GM18511 (cell line): ENCODE results near the gene TP53I3.
"Not testable (repeated sequence)": the region's sequence is repeated elsewhere in the genome, so short reads cannot be mapped to it uniquely, and the experiment has no call there.

Experiments used
- ATAC-seq: cut with Tn5 transposase; IDR thresholded peaks from one replicate; pipeline ENCODE4 v1.9.1; 2021; ENCODE audit warnings: mild to moderate bottlenecking, moderate library complexity; ENCODE audit not compliant: unreplicated experiment

Gene TP53I3, protein sequence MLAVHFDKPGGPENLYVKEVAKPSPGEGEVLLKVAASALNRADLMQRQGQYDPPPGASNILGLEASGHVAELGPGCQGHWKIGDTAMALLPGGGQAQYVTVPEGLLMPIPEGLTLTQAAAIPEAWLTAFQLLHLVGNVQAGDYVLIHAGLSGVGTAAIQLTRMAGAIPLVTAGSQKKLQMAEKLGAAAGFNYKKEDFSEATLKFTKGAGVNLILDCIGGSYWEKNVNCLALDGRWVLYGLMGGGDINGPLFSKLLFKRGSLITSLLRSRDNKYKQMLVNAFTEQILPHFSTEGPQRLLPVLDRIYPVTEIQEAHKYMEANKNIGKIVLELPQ

DNA sequence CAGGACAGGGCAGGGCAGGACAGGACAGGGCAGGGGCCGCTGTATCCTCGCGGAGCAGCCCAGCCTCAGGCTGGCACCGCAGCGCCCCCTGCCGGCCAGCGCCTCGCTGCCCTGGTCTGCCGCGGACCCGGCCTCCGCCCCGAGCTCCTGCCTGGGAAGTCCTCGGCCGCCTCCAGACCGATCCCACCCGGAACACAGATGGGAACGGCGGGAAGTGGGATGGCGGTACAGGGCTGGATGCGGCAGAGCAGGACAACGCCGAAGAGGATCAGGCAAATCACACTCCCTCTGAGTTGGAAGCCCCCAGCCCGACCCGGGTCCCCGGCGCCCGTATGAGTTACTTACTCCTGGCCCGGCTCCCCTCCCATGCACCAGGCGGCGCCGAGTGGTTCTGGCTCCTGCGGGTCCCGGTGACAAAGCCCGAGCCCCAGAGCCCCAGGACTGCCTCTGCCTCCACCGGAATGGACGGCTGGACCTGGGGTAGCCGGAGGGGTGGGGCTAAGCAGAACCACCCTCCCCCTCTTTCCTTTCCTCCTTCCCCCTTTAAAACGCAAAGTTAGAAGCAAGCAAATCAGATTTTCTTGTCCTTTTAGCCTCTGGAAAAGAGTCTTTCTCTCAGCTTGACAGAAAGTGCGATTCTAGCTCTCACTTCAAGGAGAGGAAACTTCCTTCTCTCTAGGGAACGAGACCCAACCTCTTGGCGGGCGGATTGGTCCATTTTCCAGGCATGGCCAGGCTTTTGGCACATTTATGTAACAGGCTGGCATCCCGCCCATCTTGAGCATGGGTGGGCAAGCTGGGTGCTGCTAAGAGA, at the start of gene TP53I3:
Gene TP53I3 (minus strand): TSS at position 449 of the 814 bp plus-strand sequence. CDS start 508 bp downstream, outside the sequence.
- ATAC-seq: peak; percentile 85

DNA sequence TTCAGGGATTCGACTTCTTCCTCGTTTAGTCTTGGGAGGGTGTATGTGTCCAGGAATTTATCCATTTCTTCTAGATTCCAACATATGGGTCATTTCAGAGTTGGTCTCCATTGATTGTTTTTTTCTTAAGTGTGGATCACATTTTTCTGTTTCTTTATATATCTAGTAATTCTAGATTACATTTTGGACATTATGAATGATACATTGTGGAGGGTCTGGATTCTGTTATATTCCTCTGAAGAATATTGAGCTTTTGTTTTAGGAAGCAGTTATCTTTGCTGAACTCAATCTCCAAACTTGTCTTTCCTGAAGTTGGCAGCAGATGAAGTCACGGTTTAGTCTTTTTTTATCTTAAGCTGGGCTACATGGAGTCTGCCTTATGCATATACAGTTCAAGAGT, 47.9 kb upstream of the TP53I3 start:
- ATAC-seq: no peak

DNA sequence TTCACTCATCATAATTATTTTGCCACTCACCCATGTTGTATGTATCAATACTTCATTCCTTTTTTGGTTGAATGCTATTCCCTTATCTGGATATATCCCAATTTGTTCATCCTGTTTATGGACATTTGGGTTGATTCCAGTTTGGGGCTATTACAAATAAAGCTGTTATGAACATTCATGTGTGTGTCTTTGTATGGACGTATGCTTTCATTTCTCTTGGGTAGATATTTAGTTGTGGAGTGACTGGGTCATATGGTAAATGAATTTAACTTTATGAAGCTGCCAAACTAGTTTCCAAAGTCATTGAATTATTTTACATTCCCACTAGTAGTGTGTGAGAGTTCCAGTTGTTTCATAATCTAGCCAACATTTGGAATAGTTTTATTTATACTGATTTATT, 41.3 kb upstream of the TP53I3 start:
- ATAC-seq: no peak

DNA sequence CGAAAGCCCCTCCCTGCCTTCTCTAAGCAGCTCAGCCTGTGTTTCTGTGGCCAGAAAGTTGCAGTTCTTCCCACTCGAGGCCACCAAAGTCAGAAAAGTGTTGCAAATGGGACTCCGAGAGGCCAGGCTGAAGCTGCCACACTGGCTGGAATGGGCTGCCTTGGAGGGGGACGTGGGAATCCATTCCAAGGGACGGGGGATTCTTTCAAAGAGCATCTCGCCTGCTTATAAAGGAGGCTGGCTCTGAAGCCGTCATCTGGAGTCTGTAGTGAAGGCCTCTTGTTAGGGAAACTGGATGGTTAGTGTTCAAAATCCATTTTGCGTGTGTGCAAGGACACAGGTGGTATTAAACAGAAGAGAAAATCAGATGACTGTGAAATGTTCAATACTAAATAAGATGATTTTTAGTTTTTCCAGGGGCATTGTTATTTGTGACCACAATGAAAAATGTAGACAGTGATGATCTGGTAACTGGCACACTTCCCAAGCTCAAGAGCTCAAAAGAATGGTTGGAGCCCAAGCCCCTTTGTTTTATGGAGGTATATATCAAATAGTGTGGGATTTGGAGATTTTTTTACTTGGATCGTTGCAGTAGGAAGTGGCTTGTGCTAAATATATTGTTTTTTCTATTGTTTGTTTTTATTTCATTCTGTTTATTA, 39.4 kb upstream of the TP53I3 start:
- peak; percentile 15 for ATAC-seq

DNA sequence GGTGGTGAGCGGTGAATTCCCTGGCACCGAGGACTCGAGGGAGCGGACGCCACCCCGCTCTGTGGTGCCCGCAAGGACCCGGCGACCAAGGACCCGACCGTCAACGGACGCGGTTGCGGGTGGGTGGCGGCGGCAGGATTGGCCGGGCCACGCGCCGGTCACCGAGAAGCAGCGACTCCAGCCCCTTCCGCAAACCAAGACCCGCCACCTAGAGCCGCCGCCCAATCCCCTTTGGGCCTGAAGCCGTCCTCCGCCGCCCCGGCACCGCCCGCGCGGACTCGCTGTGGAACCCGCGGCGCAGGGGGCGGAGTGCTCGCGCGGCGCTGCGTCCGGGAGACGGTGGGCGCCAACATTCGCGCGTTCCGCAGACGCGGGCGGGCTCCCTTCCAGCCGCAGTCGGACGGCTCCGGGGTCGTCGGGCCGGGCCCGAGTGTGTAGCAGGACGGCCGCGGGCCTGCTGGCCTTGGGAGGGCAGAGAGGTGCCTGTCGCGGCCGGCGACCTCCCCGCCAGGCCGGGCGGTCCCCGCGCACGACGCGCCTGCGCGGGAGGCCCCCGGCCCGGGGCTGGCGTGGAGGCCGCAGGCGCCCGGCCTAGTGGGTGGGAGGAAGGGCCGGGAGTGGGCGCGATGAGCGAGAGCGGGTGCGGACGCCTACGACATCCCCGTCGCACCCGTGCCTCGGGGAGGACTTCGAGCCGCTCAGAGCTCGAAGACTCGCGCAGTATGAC, 38.7 kb upstream of the TP53I3 start, which contains the start of the genes FAM228B and PFN4:
Gene FAM228B (plus strand): TSS at position 275 of the 727 bp plus-strand sequence. CDS start 893 bp downstream, outside the sequence.
Gene PFN4 (minus strand): TSS at position 140 of the 727 bp plus-strand sequence. CDS start 799 bp downstream, outside the sequence.
- peak; percentile 92 for ATAC-seq

DNA sequence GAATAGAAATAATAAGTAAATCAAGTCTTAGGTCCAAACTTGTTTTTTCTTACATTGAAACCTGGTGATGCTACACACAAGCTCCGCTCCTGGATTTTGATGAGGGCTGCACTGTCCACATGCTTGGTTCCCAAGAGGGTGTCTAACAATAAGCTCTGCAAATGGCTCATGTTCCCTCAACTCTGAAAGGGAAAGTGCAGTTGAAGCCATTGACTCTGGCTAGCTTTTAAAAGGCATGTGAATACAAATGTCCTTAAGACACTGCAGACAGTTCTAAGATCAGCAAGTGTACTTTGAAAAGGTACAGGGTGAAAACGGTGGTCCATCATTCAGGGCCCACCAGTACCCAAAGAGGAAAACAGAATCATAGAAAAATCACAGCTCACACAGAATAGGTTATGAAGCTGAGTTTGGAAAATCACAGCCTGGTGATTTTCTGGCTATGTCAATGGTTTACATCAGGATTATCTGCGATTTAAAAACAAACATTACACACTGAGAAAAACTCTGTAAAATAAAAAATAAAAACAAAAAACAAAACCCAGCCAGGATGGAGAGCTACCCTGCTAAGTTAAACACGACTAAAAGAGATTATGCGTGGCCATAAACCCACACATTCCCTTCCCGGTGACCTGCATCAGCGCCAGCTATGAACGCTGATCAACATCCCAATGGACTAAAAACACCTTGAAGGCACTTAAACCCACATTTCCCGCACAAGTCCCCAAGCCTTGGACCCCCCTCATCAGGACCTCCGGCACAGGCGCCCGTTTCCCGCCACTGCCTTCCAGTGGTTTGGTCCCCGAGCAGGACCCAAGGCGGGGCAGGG, 37.9 kb upstream of the TP53I3 start:
- no peak for ATAC-seq

DNA sequence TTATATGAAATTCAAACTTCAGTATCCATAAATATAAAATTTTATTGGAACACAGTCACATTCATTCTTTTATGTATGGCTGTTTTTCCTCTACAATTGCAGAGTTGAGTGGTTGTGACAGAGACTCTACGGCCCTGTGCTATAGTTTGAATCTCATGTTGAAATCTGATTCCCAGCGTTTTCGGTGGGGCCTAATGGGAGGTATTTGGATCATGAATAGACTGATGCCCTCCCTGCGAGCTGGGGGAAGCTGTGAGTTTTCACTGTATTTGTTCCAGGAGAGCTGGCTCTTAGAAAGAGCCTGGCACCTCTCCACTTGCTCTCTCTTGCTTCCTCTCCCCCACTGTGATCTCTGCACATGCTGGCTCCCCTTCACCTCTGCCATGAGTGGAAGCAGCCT, 36.8 kb upstream of the TP53I3 start:
- ATAC-seq: no peak

DNA sequence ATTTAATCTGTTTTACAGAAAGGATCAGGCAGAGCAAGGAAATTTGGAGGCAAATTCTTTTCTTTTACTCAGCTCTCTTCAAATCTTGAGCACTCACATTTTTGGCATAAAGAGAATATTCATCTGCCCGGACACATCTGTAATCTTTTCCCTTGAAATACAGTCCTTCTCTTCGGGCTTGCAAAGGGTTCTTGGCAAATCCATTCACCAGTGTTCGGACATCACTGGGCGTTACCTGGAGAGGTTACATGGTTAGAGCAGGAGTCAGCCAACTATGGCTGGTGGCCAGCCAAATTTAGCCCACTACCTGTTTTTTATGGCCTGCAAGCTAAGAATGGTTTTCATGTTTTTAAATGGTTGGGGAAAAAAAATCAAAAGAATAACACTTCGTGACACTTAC, 36.4 kb upstream of the TP53I3 start:
- no peak for ATAC-seq

DNA sequence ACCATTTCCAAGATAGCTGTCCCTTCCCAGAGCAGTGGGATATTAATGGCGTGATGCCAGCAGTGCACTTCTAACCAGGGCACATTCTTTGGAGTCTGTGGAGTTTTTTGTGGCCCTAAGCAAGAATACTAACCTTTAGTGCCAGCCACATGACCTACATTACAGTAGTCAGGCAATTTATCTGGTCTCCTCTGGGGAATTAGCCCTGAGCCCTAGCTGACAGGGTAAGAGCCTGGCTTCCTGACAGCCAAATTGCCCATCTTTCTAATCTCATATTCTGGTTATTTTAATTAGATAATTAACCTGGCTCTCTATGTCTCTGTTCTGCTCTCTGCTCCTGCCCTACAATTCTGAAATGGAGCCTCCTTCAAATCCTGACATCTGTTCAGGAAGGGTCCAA, 33.3 kb upstream of the TP53I3 start:
- no peak for ATAC-seq

DNA sequence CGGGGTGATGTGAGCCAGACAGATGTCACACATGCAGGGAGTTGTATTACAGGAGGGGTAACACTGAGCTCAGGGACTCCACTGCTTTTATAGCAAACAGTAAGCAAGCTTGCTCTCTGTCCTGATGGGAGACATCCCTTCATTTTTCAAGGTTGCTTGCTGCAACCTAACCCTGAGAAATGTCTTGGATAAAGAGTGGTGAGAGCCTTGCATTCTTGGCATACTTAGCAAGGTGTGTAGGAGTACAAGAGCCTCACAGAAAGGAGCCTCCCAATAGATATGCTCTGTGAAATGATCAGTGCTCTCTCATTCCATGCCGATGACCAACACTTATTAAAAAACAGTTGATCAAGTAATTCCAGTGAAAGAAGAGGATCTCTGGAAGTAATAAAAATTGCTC, 30.4 kb upstream of the TP53I3 start:
- no peak for ATAC-seq

DNA sequence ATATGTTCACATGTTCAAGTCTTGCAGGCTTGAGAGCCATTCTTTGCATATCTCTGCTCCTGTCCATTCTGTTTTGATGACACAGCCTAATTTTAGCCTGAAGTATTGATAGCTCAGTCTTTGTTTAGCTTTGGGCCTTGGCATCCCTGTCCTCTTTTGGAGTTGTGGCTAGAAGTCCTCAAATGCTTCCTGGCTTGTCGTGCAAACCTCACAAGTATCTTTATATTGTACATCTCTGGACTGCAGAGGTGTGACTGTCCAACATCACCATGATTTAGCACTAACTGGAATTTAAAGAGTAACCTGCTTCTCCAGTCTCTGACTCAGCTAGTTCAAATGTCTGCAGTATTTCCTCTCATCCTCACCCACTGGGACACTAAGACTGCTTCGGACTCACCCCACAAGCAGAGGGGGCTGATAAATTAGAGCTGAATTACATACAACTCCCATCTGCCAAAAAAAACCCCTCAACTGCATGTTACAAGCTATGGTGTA, 26.8 kb upstream of the TP53I3 start:
- ATAC-seq: no peak

DNA sequence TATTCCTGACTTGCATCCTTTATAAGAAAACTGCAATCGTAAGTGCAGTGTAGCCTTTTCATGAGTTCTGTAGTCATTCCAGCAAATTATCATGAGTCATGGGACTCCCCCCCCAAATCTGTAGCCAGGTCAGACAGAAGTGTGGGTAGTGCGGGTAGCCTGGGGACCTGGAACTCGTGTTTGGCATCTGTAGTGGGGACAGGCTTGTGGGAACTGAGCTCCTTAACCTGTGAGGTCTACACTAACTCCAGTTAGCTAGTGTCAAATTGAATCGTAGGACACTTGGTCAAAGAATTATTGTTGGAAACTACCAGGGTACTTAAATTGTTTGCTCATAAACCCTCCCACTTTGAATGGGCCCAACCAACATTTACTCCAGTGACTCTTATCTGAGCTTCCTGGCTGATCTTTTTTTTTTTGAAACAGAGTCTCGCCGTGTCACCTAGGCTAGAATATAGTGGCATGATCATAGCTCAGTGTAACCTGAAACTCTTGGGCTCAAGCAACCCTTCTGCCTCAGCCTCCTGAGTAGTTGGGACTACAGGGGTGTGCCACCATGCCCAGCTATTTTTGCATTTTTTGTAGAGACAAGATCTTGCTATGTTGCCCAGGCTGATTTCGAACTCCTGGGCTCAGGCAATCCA, 26.1 kb upstream of the TP53I3 start:
- ATAC-seq: no peak

DNA sequence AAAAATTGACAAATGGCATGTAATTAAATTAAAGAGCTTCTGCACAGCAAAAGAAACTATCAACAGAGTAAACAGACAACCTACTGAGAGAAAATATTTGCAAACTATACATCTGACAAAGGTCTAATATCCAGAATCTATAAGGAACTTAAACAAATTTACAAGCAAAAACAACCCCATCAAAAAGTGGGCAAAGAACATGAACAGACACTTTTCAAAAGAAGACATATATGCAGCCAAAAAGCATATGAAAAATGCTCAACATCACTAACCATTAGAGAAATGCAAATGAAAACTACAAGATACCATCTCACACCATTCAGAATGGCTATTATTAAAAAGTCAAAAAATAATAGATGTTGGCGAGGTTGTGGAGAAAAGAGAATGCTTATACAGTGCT, 24.8 kb upstream of the TP53I3 start:
- not testable (repeated sequence) for ATAC-seq

DNA sequence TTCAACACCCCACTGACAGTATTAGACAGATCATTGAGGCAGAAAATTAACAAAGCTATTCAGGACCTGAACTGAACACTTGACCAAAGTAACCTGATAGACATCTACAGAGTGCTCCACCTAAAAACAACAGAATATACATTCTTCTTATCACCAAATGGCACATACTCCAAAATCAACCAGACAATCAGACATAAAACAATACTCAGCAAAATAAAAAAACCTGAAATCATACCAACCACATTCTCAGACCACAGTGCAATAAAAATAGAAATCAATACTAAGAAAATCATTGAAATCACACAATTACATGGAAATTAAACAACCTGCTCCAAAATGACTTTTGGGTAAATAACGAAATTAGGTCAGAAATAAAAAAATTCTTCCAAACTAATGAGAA, 22.7 kb upstream of the TP53I3 start:
- no peak for ATAC-seq

DNA sequence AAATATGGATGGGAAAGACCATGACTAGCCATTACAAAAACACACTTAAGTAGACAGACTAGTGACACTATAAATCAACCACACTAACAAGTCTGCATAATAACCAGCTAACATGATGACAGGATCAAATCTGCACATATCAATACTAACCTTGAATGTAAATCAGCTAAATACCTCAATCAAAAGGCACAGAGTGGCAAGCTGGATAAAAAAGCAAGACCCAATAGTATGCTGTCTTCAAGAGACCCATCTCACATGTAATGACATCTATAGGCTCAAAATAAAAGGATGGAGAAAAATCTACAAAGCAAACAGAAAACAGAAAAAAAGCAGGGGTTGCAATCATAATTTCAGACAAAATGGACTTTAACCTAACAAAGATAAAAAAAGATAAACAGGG, 22.2 kb upstream of the TP53I3 start:
- ATAC-seq: no peak

DNA sequence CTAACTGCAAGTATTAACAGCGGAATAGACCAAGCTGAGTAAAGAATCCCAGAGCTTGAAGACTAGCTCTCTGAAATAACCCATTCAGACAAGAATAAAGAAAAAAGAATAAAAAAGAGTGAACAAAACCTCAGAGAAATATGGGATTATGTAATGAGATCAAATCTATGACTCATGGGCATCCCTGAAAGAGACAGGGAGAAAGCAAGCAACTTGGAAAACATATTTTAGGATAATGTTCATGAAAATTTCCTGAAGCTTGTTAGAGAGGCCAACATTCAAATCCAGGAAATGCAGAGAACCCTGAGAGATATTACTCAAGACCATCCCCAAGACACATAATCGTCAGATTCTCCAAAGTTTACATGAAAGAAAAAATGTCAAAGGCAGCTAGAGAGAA, 21.2 kb upstream of the TP53I3 start:
- ATAC-seq: no peak

DNA sequence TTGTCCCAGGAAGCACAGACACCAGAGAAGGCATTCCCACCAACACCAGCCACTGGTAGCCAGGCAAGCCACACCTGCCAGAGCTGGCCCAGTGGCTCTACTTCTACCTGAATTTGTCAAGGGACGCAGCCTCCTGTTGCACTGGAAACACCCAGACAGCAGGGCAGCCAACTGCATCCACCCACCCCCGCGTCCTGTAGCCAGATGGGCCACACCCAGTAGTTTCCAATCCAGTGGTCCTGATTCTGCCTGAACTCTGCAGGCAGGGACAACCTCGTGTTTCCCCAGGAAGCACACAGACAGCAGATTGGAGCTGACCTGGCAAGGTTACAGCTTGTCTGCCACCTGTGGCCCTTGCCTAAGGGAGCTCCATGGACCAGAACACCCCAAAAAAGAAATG, 20.3 kb upstream of the TP53I3 start:
- no peak for ATAC-seq

DNA sequence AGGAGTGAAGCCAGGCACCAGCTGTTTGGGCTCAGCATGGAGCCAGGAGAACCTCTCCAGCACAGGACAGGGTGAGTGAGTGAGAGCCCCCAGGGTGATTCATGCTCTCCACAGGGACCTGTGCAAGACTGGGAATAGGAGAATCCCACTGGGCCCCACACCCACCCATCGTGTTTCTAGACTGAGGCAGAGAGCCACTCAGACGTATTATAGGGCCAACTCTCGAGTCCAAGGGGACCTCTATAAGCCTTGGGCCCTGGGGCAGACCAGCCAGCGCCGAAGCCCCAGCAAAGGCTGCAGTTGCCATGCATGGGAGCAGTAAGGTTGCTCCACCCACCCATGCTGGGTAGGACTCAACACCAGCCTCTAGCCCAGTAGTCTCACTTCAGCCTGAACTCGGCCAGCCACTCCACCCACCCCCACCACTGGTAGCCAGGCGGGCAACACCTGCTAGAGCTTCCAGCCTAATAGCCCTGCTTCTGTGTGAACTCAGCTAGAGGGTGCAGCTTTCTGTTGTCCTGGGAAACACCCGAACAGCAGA, 19.5 kb upstream of the TP53I3 start:
- no peak for ATAC-seq

DNA sequence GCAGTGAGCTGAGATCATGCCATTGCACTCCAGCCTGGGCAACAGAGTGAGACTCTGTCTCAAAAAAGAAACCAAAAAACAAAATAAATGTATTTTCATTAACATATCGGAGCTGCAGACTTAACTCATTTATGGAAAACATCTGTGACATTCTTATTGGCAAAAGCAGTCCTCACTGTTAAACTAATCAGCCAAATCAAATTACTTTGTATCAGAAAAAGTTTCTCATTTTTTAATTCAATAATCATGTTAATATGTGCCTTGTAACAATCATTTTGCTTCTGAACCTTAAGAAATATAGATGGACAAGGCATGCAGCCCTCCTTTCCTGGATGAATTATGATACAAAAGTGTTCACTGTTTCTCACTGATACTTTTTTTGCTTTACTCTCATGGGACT, 18.0 kb upstream of the TP53I3 start:
- ATAC-seq: no peak
